KOPT-K1 (cell line): ENCODE data around the gene MED22.

Source experiments
- H3K27ac ChIP-seq: fragments of 200-600 bp; sonication (generic); 2 replicates; pipeline ENCODE4 v1.5.1; 2016; ENCODE audit warnings: antibody characterized with exemption, mild to moderate bottlenecking, low read depth, low read length; ENCODE audit not compliant: poor library complexity, severe bottlenecking
- H3K36me3 ChIP-seq: fragments of 200-600 bp; sonication (generic); 2 replicates; pipeline ENCODE4 v1.5.1; 2017; ENCODE audit warnings: antibody characterized with exemption, mild to moderate bottlenecking, low read length, moderate library complexity; ENCODE audit not compliant: insufficient read depth
- H3K9me3 ChIP-seq: fragments of 200-600 bp; sonication (generic); 2 replicates; pipeline ENCODE4 v1.5.1; 2017; ENCODE audit warnings: antibody characterized with exemption, low read length, mild to moderate bottlenecking; ENCODE audit not compliant: insufficient read depth, poor library complexity, severe bottlenecking

MED22 gene

GRCh38 chr9:133353548-133353947 lies 5.6 kb upstream of the MED22 start:
- H3K9me3 ChIP-seq, result no peaks in the 10 kb centered on the region
- peaks cover 64% of the 10 kb centered on the region for H3K36me3 ChIP-seq
- no peak overlapping the region for H3K27ac ChIP-seq

DNA sequence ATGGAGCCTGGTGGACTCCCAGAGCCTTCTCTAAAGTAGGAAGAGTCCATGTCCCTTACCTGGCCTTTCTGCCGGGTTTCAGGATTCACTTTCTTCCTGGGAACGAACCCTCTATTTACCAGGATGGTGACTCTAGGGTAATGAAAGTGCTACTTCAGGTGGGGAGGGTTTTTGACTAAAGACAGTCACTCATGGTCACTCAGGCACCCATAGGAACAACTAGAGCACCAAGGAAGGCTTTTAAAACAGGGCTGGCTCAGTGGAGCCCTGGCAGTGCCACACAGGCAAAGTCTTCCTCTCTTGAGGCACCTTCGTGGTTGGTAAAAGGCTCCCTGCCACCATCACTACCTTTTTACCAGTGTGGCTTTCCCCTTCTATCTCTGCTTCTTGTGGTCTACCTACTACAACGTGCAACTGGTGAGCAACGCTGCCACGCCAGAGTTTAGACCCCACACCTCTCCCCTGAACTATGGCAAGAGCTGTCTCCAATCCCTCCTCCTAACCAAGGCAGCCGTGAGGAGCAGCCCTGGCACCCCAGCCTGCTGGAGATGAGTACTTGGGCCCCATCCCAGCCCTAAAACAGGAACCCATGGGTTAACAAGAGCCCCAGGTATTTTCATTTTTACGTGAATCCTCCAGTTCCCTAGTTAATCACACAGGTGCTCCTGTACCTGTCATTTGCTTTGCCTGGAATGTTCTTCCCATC lies 4.9 kb upstream of the MED22 start:
- no peak overlapping the region for H3K27ac ChIP-seq
- no peaks in the 10 kb centered on the region for H3K9me3 ChIP-seq
- H3K36me3 ChIP-seq, result peaks cover 64% of the 10 kb centered on the region

DNA sequence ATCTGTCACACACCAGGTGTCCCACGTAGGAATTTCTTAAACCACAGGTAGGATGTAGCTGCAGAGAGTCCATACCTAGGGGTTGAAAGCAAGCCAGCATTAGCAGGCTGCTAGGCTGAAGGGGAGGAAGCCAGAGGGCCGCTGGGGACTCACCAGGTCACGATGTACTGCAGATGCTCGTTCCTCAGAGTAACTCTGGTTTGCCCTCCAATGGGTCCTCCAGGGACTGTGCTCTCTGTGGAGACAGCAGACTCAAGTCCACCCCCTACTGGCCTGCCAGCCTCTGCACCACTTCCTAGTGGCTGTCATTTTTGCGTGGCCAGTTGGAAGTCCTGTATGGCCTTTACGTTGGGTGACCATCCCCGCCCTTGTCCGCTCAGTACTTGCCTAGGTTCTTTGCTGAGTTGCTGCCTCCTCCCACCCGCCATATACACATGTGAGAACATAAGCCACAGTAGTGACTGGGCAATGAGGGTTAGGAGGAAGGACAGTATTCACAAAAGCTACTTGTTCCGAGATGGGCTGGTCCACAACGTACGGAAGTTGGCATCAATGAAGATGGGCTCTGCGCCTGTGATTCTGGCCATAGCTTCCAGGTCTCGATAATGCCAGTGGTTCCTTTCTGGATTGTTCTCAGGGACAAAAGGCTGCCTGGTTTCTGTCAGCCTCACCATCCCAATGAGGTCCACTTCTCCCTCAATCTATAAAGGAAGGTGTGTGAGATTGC lies 4.1 kb upstream of the MED22 start:
- H3K36me3 ChIP-seq, result peaks cover 64% of the 10 kb centered on the region

DNA sequence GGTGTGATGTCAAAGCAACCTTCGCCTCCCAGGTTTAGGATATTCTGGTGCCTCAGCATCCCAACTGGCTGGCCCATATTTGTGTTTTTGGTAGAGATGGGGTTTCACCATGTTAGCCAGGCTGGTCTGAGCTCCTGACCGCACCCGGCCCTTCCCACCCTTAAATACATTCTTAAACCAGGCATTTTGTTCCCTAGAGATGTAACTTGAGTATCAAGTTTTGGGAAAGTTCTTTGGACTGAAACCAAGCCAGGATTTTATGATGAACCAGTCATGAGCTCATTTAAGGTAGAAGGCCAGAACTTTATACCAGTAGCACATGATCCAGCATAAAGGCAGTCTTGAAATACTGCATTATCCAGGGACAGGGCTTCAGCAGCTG lies 3.6 kb upstream of the MED22 start:
- peaks cover 64% of the 10 kb centered on the region for H3K36me3 ChIP-seq
- no peak overlapping the region for H3K27ac ChIP-seq
- H3K9me3 ChIP-seq, result no peaks in the 10 kb centered on the region

More for the DNA sequence above, 4.1 kb upstream of the MED22 start:
- Histone ChIP-seq H3K27ac (no peak overlapping the region), H3K9me3 (no peaks in the 10 kb centered on the region)

- H3K9me3 ChIP-seq, result no peaks in the 10 kb centered on the region
- H3K36me3 ChIP-seq, result peaks cover 76% of the 10 kb centered on the region
- peak overlapping the region; percentile 92 for H3K27ac ChIP-seq
Observed at GRCh38 chr9:133349965-133350616, 2.2 kb upstream of the MED22 start.

DNA sequence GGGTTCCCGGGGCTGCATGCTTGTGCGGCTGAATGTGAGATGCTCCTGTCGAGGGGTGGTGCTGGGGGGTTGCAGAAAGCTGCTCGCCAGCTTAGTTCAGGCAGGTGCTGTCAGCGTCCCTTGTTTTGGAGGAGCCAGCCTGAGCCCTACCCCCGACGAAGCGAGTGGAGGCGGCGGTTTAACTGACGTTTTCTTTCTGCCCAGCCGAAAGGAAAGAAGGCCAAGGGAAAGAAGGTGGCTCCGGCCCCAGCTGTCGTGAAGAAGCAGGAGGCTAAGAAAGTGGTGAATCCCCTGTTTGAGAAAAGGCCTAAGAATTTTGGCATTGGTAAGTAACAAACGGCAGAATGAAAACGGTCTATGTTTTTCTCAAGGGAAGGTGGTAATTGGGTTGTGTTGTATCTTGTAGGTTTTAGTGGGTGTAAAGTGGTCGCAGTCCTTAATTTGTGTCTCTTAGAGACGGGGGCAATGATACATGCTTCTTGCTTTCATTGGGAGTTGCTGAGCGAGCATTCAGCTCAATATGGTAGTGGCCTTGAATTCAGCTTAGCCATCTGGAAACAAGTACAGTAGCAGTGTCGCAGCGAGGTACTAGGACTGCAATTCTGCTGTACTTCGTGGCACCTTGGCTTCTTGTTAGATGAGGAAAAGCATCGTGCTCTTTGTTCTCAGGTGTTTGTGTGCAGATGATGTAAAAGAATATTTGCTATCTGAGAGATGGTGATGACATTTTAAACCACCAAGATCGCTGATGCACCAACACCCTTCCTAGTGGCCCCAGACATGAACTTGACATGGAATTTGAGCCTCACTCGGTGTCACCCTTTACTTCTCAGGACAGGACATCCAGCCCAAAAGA lies 1.0 kb upstream of the MED22 start:
- no peaks in the 10 kb centered on the region for H3K9me3 ChIP-seq
- H3K36me3 ChIP-seq, result peaks cover 82% of the 10 kb centered on the region
- peak overlapping the region; percentile 92 for H3K27ac ChIP-seq

DNA sequence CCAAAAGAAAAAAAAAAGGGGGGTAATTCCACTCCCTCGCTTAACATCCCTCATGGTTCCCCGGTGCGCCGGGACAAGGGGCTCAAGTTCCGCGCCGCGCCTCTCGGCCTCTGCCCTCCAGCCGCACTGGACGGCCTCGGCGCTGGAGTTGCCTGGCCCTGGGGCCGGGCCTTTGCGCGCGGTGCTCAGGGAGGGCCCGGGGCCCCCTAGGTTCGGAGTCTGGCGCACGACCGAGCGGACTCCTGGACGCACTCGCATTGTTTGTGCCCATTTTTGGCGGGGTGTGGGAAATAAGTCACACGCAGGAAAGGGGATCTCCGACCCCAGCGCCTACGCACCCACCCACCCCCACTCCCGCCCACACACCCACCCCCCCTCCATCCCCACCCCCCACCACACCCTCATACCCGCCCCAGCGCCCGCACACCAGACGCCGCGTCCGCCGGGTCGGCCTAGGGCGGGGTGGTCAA lies 381 bp downstream of the MED22 start:
- Histone ChIP-seq H3K9me3 (no peaks in the 10 kb centered on the region), H3K27ac (peak overlapping the region; percentile 92), H3K36me3 (peaks cover 82% of the 10 kb centered on the region)

DNA sequence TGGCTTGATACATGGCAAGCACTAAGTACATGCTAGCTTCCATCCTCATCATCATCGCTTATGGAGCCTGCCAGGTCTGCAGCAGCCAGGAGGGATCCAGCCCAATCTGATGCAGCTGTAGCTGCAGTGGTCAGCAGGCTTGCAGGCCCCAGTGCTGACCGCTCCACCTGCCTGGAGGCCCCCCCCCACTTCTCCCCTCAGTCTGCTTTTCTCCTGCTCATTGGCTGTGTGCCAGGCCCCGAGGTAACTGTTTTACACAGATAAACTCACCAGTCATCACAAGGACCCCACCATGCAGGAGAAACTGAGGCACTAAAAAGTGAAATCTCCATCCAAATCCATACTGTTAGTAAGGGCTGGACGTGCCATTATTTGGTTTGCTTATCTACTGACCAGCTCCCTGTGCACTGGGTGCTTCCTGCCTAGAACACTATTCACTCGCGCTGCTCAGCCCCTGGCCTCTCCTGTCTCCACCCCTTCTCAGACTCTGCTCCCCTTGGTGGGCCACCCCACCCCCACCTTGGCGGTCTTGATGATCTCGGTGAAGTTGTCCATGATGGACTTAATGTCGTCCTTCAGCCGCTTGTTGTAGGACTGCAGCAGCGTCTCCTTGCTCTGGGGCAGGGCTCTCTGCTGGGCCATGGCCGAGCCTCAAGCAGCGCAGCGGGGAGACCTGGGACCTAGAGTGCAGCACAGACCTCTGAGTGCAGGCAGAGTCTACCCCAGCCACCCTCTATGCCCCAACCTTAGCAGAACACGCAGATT lies 1.7 kb downstream of the MED22 start:
- Histone ChIP-seq H3K27ac (peak overlapping the region; percentile 92), H3K36me3 (peaks cover 82% of the 10 kb centered on the region), H3K9me3 (no peaks in the 10 kb centered on the region)

- Histone ChIP-seq H3K36me3 (peaks cover 82% of the 10 kb centered on the region), H3K9me3 (no peaks in the 10 kb centered on the region), H3K27ac (no peak overlapping the region)
Observed at GRCh38 chr9:133345596-133345995, 2.3 kb downstream of the MED22 start.

DNA sequence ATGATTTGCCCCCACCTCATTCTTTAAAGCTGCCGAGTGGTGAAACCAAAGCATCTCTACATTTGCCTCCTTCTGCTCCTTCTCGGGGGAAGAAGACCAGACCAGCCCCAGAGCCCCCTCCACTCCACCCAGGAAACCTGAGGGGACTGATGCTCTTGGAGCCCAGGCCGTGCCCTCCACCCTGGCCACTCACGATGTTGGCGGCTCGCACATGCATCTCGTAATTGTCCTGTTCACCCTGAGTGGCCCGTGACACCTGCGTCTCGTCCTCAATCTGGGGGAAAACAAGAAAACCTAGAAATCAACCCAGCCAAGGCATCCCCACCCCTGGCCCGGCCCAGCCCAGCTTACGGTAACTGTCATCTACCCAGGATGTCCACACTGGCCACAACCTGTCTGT lies 3.0 kb downstream of the MED22 start:
- H3K36me3 ChIP-seq, result peaks cover 82% of the 10 kb centered on the region

DNA sequence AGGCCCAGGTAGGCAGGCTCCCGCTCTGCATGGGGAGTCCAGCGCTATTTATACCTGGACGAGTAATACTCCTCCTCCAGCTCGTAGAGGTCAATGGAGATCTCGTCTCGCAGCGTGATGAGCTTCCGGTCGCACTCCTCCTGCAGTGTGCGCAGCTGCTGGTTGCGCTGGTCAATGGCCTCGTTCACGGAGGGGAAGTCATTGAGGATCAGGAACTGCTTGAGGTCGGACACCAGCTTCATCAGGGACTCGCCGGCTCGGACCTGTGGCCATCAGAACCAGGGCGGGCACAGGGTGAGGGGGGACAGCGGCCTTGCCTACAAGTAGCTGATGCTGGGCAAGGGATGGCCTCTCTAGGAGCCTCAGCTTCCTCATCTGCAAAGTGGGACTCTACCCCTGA lies 3.9 kb downstream of the MED22 start:
- Histone ChIP-seq H3K27ac (no peak overlapping the region), H3K36me3 (peaks cover 82% of the 10 kb centered on the region), H3K9me3 (no peaks in the 10 kb centered on the region)

More for the DNA sequence above, 3.0 kb downstream of the MED22 start:
- Histone ChIP-seq H3K9me3 (no peaks in the 10 kb centered on the region), H3K27ac (no peak overlapping the region)

DNA sequence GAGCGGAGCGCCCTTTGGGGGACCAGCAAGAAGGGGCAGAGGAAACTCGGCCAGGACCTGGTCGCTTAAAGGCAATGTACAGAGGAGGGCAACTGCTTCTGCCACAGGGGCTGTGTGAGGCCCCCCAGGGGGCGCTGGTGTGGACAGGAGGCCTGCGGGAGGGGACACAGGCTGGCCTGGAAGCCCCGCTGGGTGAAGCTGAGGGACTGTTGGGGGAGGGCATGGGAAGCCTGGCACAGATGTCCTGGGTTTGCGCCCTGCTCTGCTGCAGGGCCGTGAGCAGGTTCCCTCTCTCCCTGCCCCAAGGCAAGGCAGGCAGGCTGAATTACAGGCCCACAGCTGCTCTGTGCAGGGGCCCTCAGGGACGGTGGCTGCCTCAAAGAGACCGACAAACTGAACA lies 5.4 kb downstream of the MED22 start:
- H3K27ac ChIP-seq, result no peak overlapping the region
- H3K9me3 ChIP-seq, result no peaks in the 10 kb centered on the region
- H3K36me3 ChIP-seq, result peaks cover 77% of the 10 kb centered on the region

- Histone ChIP-seq H3K9me3 (no peaks in the 10 kb centered on the region), H3K36me3 (peaks cover 77% of the 10 kb centered on the region), H3K27ac (no peak overlapping the region)
Observed at GRCh38 chr9:133342069-133342406, 5.9 kb downstream of the MED22 start.

GRCh38 chr9:133341369-133342068 lies 6.4 kb downstream of the MED22 start:
- Histone ChIP-seq H3K36me3 (peaks cover 77% of the 10 kb centered on the region), H3K9me3 (no peaks in the 10 kb centered on the region), H3K27ac (no peak overlapping the region)
